ENCODE results near the gene POC1A.

The POC1A gene

GRCh38 chr3:52154135-52155094 lies at the start of gene POC1A:
Gene POC1A, minus strand, starts transcription at chr3:52154423. Its CDS starts 51 bp downstream, at chr3:52154372.
- TF ChIP-seq, protein P1, sequence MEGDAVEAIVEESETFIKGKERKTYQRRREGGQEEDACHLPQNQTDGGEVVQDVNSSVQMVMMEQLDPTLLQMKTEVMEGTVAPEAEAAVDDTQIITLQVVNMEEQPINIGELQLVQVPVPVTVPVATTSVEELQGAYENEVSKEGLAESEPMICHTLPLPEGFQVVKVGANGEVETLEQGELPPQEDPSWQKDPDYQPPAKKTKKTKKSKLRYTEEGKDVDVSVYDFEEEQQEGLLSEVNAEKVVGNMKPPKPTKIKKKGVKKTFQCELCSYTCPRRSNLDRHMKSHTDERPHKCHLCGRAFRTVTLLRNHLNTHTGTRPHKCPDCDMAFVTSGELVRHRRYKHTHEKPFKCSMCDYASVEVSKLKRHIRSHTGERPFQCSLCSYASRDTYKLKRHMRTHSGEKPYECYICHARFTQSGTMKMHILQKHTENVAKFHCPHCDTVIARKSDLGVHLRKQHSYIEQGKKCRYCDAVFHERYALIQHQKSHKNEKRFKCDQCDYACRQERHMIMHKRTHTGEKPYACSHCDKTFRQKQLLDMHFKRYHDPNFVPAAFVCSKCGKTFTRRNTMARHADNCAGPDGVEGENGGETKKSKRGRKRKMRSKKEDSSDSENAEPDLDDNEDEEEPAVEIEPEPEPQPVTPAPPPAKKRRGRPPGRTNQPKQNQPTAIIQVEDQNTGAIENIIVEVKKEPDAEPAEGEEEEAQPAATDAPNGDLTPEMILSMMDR (IDR thresholded peaks at IDR 0.05; ENCODE audit: insufficient read depth, low read length, missing control alignments) = no peak

DNA sequence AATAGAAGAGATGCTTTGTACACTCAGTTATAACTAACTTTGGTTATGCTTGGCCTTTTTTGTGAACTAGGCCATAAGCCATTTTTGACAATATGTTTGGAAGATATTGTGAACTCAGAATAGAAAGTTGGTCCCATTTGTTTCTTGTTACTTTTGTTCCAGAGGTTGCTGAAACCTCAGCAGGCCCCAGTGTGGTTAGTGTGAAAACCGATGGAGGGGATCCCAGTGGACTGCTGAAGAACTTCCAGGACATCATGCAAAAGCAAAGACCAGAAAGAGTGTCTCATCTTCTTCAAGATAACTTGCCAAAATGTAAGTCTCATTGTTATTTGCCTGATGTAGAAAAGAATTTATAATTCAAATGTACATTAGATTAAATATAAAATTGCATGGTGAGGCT lies 49.5 kb upstream of the POC1A start:
- H3K4me3 ChIP-seq (ENCODE audit: low read depth, low read length) = no peak overlapping the region
- TF ChIP-seq, protein P1 (IDR thresholded peaks at IDR 0.05; ENCODE audit: insufficient read depth, low read length, missing control alignments) = no peak
- POLR2A ChIA-PET = no interaction called here
- DNase-seq (ENCODE audit: low read depth, low spot score) = no peak
- CTCF ChIA-PET = interaction anchor here (0.8 to 12.6 kb wide), 9 partner anchors 9 to 202 kb away, joined by 3 to 219 read pairs (median 4); partner anchors contain the start of gene TLR9

More at GRCh38 chr3:52154135-52155094, at the start of gene POC1A:
- ChIA-PET CTCF (interaction anchor here (0.8 to 3.0 kb wide), 7 partner anchors 10 to 212 kb away, joined by 3 to 23 read pairs (median 3); no protein-coding TSS in a partner anchor), POLR2A (interaction anchor here (0.6 to 1.3 kb wide), 13 partner anchors 16 to 1817 kb away, joined by 3 to 11 read pairs (median 3); partner anchors contain the start of gene RPL29)
- peak within 1 kb of the TSS; percentile 90 for H3K4me3 ChIP-seq (ENCODE audit: low read depth, low read length)
- peak; percentile 91 for DNase-seq (ENCODE audit: low read depth, low spot score)

- ChIA-PET CTCF (interaction anchor here (0.8 to 12.6 kb wide), 9 partner anchors 10 to 201 kb away, joined by 3 to 219 read pairs (median 6); partner anchors contain the start of gene TLR9), POLR2A (interaction anchor here (1.6 kb wide), 1 partner anchor 35 kb away, joined by 4 read pairs; no protein-coding TSS in a partner anchor)
- no peak for DNase-seq (ENCODE audit: low read depth, low spot score)
- TF ChIP-seq, protein P1 (IDR thresholded peaks at IDR 0.05; ENCODE audit: insufficient read depth, low read length, missing control alignments) = no peak
- H3K4me3 ChIP-seq (ENCODE audit: low read depth, low read length) = no peak overlapping the region
These were observed 48.3 kb upstream of the POC1A start for GRCh38 chr3:52202384-52203077.

- TF ChIP-seq, protein P1 (IDR thresholded peaks at IDR 0.05; ENCODE audit: insufficient read depth, low read length, missing control alignments) = no peak
- ChIA-PET POLR2A (interaction anchor here (1.6 kb wide), 1 partner anchor 36 kb away, joined by 4 read pairs; no protein-coding TSS in a partner anchor), CTCF (interaction anchor here (0.8 to 12.6 kb wide), 12 partner anchors 8 to 199 kb away, joined by 3 to 219 read pairs (median 6); partner anchors contain the start of gene TLR9)
- no peak for DNase-seq (ENCODE audit: low read depth, low spot score)
- no peak overlapping the region for H3K4me3 ChIP-seq (ENCODE audit: low read depth, low read length)
These were observed 46.9 kb upstream of the POC1A start for GRCh38 chr3:52200981-52201679.

- no peak for DNase-seq (ENCODE audit: low read depth, low spot score)
- TF ChIP-seq, protein P1 (IDR thresholded peaks at IDR 0.05; ENCODE audit: insufficient read depth, low read length, missing control alignments) = no peak
- ChIA-PET POLR2A (no interaction called here), CTCF (interaction anchor here (1.0 kb wide), 2 partner anchors 9 to 21 kb away, joined by 3 to 5 read pairs; no protein-coding TSS in a partner anchor)
- H3K4me3 ChIP-seq (ENCODE audit: low read depth, low read length) = peak overlapping the region; percentile 84
These were observed 44.7 kb upstream of the POC1A start for GRCh38 chr3:52198643-52199608.
